Caco-2 (cell line): ENCODE results near the gene NOVA2. TPM values are rescaled to one million over a fixed set of nuclear protein-coding genes. Genes with fewer than 3 reads are reported as not detected.

Experiments used
- BruUV-seq: library from RNA; stranded (reverse); fragments of 400-500 nt; replicated peaks from 2 replicates; lab custom pipeline; 2021; lab: Mats Ljungman, UMichigan
- CTCF ChIA-PET: fragments of 300-600 bp; sonication (Branson Sonifier 250); formaldehyde crosslinking; loops from one replicate; lab custom pipeline; 2022; ENCODE audit warnings: antibody characterized with exemption; lab: Charles Lee
- POLR2A ChIA-PET: fragments of 300-600 bp; sonication (Branson Sonifier 250); formaldehyde crosslinking; loops from one replicate; lab custom pipeline; 2022; ENCODE audit warnings: antibody characterized with exemption; lab: Charles Lee
- DNase-seq, 2 experiments: peaks; one replicate each; pipeline versions ENCODE4 v3.0.0 to v3.0.0-alpha.2; 2020 to 2022
- H3K27me3 ChIP-seq: replicated peaks from 2 replicates; pipeline ENCODE4 v1.6.0; 2011; ENCODE audit warnings: low read length; ENCODE audit not compliant: control insufficient read depth, insufficient read depth
- H3K36me3 ChIP-seq: 2 replicates; pipeline ENCODE4 v1.5.1; 2011; ENCODE audit warnings: low read length; ENCODE audit not compliant: control insufficient read depth, insufficient read depth
- H3K4me1 ChIP-seq: fragments of 250-450 bp; sonication (Bioruptor Pico); 2 replicates; pipeline ENCODE4 v1.5.1; 2020; ENCODE audit warnings: mild to moderate bottlenecking
- H3K4me3 ChIP-seq: 2 replicates; pipeline ENCODE4 v1.5.1; 2011; ENCODE audit warnings: low read depth, mild to moderate bottlenecking, control low read depth, low read length
- H3K9me3 ChIP-seq: fragments of 250-450 bp; sonication (Bioruptor Pico); 2 replicates; pipeline ENCODE4 v1.5.1; 2020; ENCODE audit warnings: mild to moderate bottlenecking, moderate library complexity
- H3K27ac Mint-ChIP-seq: one replicate; pipeline ENCODE4 v1.8.0; 2022; ENCODE audit warnings: mixed read lengths; ENCODE audit not compliant: unreplicated experiment
- H3K27me3 Mint-ChIP-seq: one replicate; pipeline ENCODE4 v1.8.0; 2022; ENCODE audit warnings: mixed read lengths; ENCODE audit not compliant: insufficient read depth, unreplicated experiment
- H3K36me3 Mint-ChIP-seq: one replicate; pipeline ENCODE4 v1.8.0; 2022; ENCODE audit warnings: mild to moderate bottlenecking, mixed read lengths; ENCODE audit not compliant: insufficient read depth, unreplicated experiment
- H3K4me1 Mint-ChIP-seq: one replicate; pipeline ENCODE4 v1.8.0; 2022; ENCODE audit warnings: low read depth, mixed read lengths; ENCODE audit not compliant: unreplicated experiment
- H3K4me3 Mint-ChIP-seq: one replicate; pipeline ENCODE4 v1.8.0; 2022; ENCODE audit warnings: mild to moderate bottlenecking, moderate library complexity, mixed read lengths; ENCODE audit not compliant: unreplicated experiment
- H3K9me3 Mint-ChIP-seq: one replicate; pipeline ENCODE4 v1.8.0; 2022; ENCODE audit warnings: mixed read lengths; ENCODE audit not compliant: unreplicated experiment
- intact Hi-C: fragments of 100-400 bp; cut with micrococcal nuclease; formaldehyde crosslinking; loops from one replicate; pipeline ENCODE4 v1.10.0; 2022; ENCODE audit not compliant: unreplicated experiment
- total RNA-seq: library from RNA; stranded (reverse); gene quantifications from 2 replicates; pipeline ENCODE4 v1.2.3, GENCODE V29; 2022
- TF ChIP-seq, protein P1 (sequence below), 2 experiments: fragments of 200-600 bp in 1 of 2; IDR thresholded peaks; 1 replicate in 1 of 2; 2 replicates in 1 of 2; pipeline versions ENCODE4 v1.5.1 to v1.8.0; 2011 to 2022; ENCODE audit warnings: antibody characterized with exemption in 1 of 2, control low read depth in 1 of 2, inconsistent platforms in 1 of 2, low read depth in 1 of 2, low read length in 1 of 2, mild to moderate bottlenecking in 1 of 2, moderate library complexity in 1 of 2; ENCODE audit not compliant: insufficient read depth in 1 of 2, severe bottlenecking in 1 of 2, unreplicated experiment in 1 of 2

The NOVA2 gene
- total RNA-seq, 1 experiment from 2014 or later: 0.05 TPM

DNA sequence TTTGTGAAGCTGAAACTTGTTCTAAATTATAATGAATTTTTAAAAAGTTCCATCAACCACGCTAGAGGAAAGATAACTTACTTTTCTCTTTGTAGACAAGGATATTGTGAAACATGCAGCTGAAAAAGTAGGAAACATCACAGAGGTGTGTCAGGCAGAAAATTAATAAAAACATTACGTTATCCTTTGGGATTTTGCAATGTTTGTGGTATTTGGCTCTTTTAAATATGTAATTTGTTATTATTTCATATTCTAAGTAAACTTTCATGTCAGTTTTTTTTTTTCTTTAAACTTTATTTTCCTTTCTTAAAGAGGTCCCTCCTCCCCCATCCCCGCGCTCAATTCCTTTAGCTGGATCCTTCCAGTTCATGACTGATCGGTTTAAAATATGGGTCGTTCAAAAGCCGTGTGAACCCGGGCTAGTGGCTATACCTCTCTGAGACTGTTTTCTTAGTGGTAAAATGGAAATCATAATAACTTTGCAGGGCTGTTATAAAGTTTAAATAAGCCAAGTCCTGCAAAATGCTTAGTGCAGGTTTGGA is 20.9 kb upstream of the NOVA2 start:
- BruUV-seq: no TSS peak
- Mint-ChIP-seq H3K4me3 (no peak overlapping the region), H3K27me3 (peaks cover 7% of the 10 kb centered on the region)

DNA sequence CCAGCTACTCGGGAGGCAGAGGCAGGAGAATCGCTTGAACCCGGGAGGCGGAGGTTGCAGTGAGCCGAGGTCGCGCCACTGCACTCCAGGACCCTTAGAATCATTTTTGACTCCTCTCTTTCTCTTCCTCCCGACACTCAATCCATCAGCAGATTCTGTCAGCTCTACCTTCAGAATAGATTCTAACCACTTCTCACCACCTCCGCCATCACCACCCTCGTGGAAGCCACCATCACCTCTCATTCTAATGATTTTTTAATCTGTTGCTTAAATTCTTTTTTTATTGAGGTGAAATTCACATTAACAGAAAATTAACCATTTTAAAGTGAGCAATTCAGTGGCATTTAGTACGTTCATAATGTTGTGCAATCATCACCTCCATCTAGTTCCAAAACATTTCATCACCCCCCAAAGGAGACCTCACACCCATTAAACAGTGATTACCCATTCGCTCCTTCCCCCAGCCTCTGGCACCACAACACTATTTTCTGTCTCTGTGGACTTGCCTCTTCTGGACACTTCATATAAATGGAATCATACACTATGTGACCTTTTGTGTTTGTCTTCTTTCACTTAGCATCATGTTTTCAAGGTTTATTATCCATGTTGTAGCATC is 16.6 kb upstream of the NOVA2 start:
- no peak for DNase-seq
- H3K4me1 Mint-ChIP-seq: no peaks in the 10 kb centered on the region
- TF ChIP-seq, protein P1, sequence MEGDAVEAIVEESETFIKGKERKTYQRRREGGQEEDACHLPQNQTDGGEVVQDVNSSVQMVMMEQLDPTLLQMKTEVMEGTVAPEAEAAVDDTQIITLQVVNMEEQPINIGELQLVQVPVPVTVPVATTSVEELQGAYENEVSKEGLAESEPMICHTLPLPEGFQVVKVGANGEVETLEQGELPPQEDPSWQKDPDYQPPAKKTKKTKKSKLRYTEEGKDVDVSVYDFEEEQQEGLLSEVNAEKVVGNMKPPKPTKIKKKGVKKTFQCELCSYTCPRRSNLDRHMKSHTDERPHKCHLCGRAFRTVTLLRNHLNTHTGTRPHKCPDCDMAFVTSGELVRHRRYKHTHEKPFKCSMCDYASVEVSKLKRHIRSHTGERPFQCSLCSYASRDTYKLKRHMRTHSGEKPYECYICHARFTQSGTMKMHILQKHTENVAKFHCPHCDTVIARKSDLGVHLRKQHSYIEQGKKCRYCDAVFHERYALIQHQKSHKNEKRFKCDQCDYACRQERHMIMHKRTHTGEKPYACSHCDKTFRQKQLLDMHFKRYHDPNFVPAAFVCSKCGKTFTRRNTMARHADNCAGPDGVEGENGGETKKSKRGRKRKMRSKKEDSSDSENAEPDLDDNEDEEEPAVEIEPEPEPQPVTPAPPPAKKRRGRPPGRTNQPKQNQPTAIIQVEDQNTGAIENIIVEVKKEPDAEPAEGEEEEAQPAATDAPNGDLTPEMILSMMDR (IDR thresholded peaks at IDR 0.05; ENCODE audit: insufficient read depth in 1 of 2, low read depth in 1 of 2, low read length in 1 of 2, severe bottlenecking in 1 of 2, unreplicated experiment in 1 of 2): no peak
- no TSS peak for BruUV-seq
- no peak overlapping the region for H3K27ac Mint-ChIP-seq
- no peak overlapping the region for H3K4me3 Mint-ChIP-seq
- H3K9me3 ChIP-seq: no peaks in the 10 kb centered on the region
- no peaks in the 10 kb centered on the region for H3K36me3 Mint-ChIP-seq
- no peaks in the 10 kb centered on the region for H3K4me1 ChIP-seq
- H3K9me3 Mint-ChIP-seq: no peaks in the 10 kb centered on the region
- CTCF ChIA-PET: no interaction called here
- no peaks in the 10 kb centered on the region for H3K36me3 ChIP-seq
- intact Hi-C loops: no loop called here
- no peaks in the 10 kb centered on the region for H3K27me3 ChIP-seq
- H3K4me3 ChIP-seq: no peak overlapping the region
- H3K27me3 Mint-ChIP-seq: peaks cover 10% of the 10 kb centered on the region
- POLR2A ChIA-PET: no interaction called here

More for the DNA sequence above, 20.9 kb upstream of the NOVA2 start:
- POLR2A ChIA-PET: interaction anchor here (0.5 to 1.0 kb wide), 9 partner anchors 11 to 410 kb away, joined by 3 to 10 read pairs (median 3); partner anchors contain the start of gene MYPOP
- DNase-seq: no peak
- intact Hi-C loops: no loop called here
- TF ChIP-seq, protein P1 (IDR thresholded peaks at IDR 0.05; ENCODE audit: insufficient read depth in 1 of 2, low read depth in 1 of 2, low read length in 1 of 2, severe bottlenecking in 1 of 2, unreplicated experiment in 1 of 2): no peak
- Histone ChIP-seq H3K4me3 (peak overlapping the region; percentile 46), H3K4me1 (no peaks in the 10 kb centered on the region), H3K9me3 (no peaks in the 10 kb centered on the region), H3K27me3 (no peaks in the 10 kb centered on the region), H3K36me3 (no peaks in the 10 kb centered on the region)
- Mint-ChIP-seq H3K4me1 (peaks cover 5% of the 10 kb centered on the region), H3K9me3 (no peaks in the 10 kb centered on the region), H3K36me3 (no peaks in the 10 kb centered on the region), H3K27ac (no peak overlapping the region)
- CTCF ChIA-PET: interaction anchor here (0.9 to 1.6 kb wide), 10 partner anchors 20 to 286 kb away, joined by 3 to 6 read pairs (median 4); partner anchors contain the start of genes NOVA2 and SYMPK

DNA sequence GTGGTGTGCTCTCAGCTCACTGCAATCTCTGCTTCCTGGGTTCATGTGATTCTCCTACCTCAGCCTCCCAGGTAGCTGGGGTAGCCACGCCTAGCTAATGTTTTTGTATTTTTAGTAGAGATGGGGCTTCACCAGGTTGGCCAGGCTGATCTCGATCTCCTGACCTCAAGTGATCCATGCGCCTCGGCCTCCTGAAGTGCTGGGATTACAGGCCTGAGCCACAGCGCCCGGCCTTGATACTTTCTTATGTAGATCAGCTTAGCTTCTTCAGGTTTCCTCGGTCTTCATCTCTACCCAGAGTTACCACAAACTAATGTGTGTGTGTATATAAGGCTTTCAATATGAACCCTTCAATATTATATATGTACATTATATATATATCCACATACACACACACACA is 11.7 kb upstream of the NOVA2 start:
- H3K4me3 Mint-ChIP-seq: no peak overlapping the region
- no peaks in the 10 kb centered on the region for H3K9me3 Mint-ChIP-seq
- no peaks in the 10 kb centered on the region for H3K4me1 ChIP-seq
- H3K27ac Mint-ChIP-seq: no peak overlapping the region
- CTCF ChIA-PET: no interaction called here
- DNase-seq: no peak
- no peak overlapping the region for H3K4me3 ChIP-seq
- no peaks in the 10 kb centered on the region for H3K27me3 ChIP-seq
- H3K36me3 ChIP-seq: no peaks in the 10 kb centered on the region
- TF ChIP-seq, protein P1 (IDR thresholded peaks at IDR 0.05; ENCODE audit: insufficient read depth in 1 of 2, low read depth in 1 of 2, low read length in 1 of 2, severe bottlenecking in 1 of 2, unreplicated experiment in 1 of 2): no peak
- no TSS peak for BruUV-seq
- H3K27me3 Mint-ChIP-seq: peaks cover 10% of the 10 kb centered on the region
- no peaks in the 10 kb centered on the region for H3K9me3 ChIP-seq
- H3K4me1 Mint-ChIP-seq: no peaks in the 10 kb centered on the region
- intact Hi-C loops: no loop called here
- POLR2A ChIA-PET: interaction anchor here (0.7 kb wide), 1 partner anchor 292 kb away, joined by 5 read pairs; no protein-coding TSS in a partner anchor
- no peaks in the 10 kb centered on the region for H3K36me3 Mint-ChIP-seq
